RCC 7860 (cell line): ENCODE results near the gene CNIH4.
"Not testable (repeated sequence)": the region's sequence is repeated elsewhere in the genome, so short reads cannot be mapped to it uniquely, and the experiment has no call there.

Experiments
- DNase-seq: peaks from one replicate; pipeline ENCODE4 v3.0.0-alpha.2; 2015; ENCODE audit warnings: low spot score
- FAIRE-seq: peaks from 2 replicates; lab custom pipeline; 2012; peaks lifted over from hg19 to GRCh38; lab: Jason Lieb, UNC

The CNIH4 gene

GRCh38 chr1:224392411-224393249 is 36.0 kb downstream of the CNIH4 start:
- no peak for DNase-seq
- FAIRE-seq = no peak

GRCh38 chr1:224393294-224393693 is 36.6 kb downstream of the CNIH4 start:
- DNase-seq (no peak), FAIRE-seq (no peak)

- DNase-seq (no peak), FAIRE-seq (peak; percentile 28)
These were observed 43.2 kb downstream of the CNIH4 start for GRCh38 chr1:224399887-224400286.

- DNase-seq (no peak), FAIRE-seq (peak; percentile 28)
These were observed 45.9 kb downstream of the CNIH4 start for GRCh38 chr1:224402472-224403036.

- no peak for FAIRE-seq
These were observed 48.4 kb downstream of the CNIH4 start for GRCh38 chr1:224404916-224405603.

GRCh38 chr1:224405604-224405970 is 48.9 kb downstream of the CNIH4 start:
- no peak for FAIRE-seq
- no peak for DNase-seq

More at GRCh38 chr1:224404916-224405603, 48.4 kb downstream of the CNIH4 start:
- DNase-seq = no peak

- DNase-seq (no peak), FAIRE-seq (no peak)
These were observed 49.5 kb downstream of the CNIH4 start for GRCh38 chr1:224406216-224406615.

- no peak for DNase-seq
- no peak for FAIRE-seq
These were observed 51.1 kb downstream of the CNIH4 start for GRCh38 chr1:224407571-224408293.

GRCh38 chr1:224408294-224408590 is 51.6 kb downstream of the CNIH4 start:
- DNase-seq (no peak), FAIRE-seq (no peak)

- FAIRE-seq = no peak
- DNase-seq = peak; percentile 33
These were observed 55.1 kb downstream of the CNIH4 start for GRCh38 chr1:224411766-224412165.

GRCh38 chr1:224420106-224420505 is 63.4 kb downstream of the CNIH4 start:
- FAIRE-seq = no peak
- DNase-seq = no peak

GRCh38 chr1:224425279-224425884 is 68.7 kb downstream of the CNIH4 start:
- FAIRE-seq (no peak), DNase-seq (no peak)

- not testable (repeated sequence) for FAIRE-seq, DNase-seq
These were observed 70.2 kb downstream of the CNIH4 start for GRCh38 chr1:224426869-224427268.

GRCh38 chr1:224427346-224427745 is 70.7 kb downstream of the CNIH4 start:
- FAIRE-seq (no peak), DNase-seq (no peak)

- not testable (repeated sequence) for FAIRE-seq, DNase-seq
These were observed 72.0 kb downstream of the CNIH4 start for GRCh38 chr1:224428713-224429112.
